ENCODE data around the gene PPP6R3.

Gene PPP6R3

DNA sequence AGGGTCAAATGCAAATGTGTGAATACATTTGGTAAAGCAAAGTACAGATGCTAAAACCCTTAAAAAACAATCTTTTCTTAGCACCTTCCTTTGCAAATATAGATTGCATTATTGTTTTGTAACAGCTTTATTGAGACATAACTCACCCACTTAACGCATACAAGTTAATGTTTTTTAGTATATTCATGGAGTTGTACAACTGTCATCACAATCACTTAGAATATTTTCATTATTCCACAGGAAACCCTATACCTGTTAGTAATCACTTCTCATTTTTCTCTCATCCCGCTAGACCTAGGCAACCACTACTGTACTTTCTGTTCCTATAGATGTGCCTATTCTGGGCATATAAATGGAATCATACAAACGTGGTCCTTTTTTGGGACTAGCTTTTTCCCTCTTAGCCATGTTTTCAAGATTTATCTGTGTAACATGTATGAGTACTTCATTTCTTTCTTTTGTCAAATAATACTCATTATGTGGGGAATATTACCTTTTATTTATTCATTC is 34.7 kb downstream of the PPP6R3 start:
- in situ Hi-C loops (cut with MboI; ENCODE audit: low pct_unique_long_range_greater_than_20kb, low sequenced_read_pairs, unreplicated experiment), result no loop called here
- no peak for DNase-seq (ENCODE audit: low spot score)
- TF ChIP-seq, protein P1, sequence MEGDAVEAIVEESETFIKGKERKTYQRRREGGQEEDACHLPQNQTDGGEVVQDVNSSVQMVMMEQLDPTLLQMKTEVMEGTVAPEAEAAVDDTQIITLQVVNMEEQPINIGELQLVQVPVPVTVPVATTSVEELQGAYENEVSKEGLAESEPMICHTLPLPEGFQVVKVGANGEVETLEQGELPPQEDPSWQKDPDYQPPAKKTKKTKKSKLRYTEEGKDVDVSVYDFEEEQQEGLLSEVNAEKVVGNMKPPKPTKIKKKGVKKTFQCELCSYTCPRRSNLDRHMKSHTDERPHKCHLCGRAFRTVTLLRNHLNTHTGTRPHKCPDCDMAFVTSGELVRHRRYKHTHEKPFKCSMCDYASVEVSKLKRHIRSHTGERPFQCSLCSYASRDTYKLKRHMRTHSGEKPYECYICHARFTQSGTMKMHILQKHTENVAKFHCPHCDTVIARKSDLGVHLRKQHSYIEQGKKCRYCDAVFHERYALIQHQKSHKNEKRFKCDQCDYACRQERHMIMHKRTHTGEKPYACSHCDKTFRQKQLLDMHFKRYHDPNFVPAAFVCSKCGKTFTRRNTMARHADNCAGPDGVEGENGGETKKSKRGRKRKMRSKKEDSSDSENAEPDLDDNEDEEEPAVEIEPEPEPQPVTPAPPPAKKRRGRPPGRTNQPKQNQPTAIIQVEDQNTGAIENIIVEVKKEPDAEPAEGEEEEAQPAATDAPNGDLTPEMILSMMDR (IDR thresholded peaks at IDR 0.05; ENCODE audit: extremely low read depth, insufficient read depth, missing control alignments), result no peak

DNA sequence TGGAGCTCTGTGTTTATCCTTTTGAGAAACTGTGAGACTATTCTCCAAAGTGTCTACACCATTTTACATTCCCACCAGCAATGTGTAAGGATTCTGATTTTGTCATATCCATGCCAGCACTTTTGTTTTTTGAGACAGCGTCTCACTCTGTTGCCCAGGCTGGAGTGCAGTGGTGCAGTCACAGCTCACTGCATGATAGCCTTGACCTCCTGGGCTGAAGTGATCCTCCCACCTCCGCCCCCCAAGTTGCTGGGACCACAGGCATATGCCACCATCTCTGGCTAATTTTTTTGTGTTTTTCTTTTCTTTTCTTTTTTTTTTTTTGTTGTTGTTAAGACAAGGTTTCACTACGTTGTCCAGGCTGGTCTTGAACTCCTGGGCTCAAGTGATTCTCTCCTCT is 35.3 kb downstream of the PPP6R3 start:
- TF ChIP-seq, protein P1 (IDR thresholded peaks at IDR 0.05; ENCODE audit: extremely low read depth, insufficient read depth, missing control alignments), result no peak
- in situ Hi-C loops (cut with MboI; ENCODE audit: low pct_unique_long_range_greater_than_20kb, low sequenced_read_pairs, unreplicated experiment), result no loop called here
- DNase-seq (ENCODE audit: low spot score), result no peak

DNA sequence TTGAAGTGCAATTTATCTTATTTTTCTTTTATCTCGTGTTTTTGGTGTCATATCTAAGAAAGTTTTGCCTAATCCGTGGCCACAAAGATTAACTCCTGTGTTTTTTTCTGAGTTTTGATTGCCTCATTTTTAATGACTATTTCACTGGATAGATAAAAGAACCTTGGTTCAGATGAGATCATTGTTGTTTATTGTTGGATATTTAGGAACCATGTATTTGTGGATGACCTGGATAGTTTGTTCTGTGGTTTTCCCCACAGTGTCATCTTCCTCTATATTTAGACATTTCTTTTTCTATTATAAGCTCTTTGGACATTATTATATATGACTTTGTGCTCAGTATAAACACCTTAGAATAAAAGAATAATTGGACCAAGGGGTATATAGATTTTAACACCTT is 37.2 kb downstream of the PPP6R3 start:
- TF ChIP-seq, protein P1 (IDR thresholded peaks at IDR 0.05; ENCODE audit: extremely low read depth, insufficient read depth, missing control alignments), result no peak
- in situ Hi-C loops (cut with MboI; ENCODE audit: low pct_unique_long_range_greater_than_20kb, low sequenced_read_pairs, unreplicated experiment), result no loop called here
- DNase-seq (ENCODE audit: low spot score), result no peak

DNA sequence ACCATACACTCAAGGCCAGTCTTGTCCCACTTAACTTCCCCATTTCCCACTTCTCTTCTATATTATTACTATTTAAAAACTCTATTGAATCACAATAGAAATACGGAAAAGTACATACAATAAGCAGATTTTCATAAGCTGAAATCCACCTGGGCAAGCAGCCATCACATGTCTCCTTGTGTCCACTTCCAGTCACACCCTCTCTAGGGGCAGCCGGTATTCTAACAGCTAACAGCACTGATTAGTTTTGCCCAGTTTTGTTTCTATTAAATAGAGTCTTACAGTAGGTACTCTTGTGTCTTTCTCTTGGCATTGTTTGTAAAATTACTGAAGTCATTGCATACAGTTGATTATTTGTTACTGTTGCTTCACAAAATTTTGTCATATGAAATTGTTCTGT is 37.8 kb downstream of the PPP6R3 start:
- TF ChIP-seq, protein P1 (IDR thresholded peaks at IDR 0.05; ENCODE audit: extremely low read depth, insufficient read depth, missing control alignments), result no peak
- in situ Hi-C loops (cut with MboI; ENCODE audit: low pct_unique_long_range_greater_than_20kb, low sequenced_read_pairs, unreplicated experiment), result no loop called here
- DNase-seq (ENCODE audit: low spot score), result no peak

DNA sequence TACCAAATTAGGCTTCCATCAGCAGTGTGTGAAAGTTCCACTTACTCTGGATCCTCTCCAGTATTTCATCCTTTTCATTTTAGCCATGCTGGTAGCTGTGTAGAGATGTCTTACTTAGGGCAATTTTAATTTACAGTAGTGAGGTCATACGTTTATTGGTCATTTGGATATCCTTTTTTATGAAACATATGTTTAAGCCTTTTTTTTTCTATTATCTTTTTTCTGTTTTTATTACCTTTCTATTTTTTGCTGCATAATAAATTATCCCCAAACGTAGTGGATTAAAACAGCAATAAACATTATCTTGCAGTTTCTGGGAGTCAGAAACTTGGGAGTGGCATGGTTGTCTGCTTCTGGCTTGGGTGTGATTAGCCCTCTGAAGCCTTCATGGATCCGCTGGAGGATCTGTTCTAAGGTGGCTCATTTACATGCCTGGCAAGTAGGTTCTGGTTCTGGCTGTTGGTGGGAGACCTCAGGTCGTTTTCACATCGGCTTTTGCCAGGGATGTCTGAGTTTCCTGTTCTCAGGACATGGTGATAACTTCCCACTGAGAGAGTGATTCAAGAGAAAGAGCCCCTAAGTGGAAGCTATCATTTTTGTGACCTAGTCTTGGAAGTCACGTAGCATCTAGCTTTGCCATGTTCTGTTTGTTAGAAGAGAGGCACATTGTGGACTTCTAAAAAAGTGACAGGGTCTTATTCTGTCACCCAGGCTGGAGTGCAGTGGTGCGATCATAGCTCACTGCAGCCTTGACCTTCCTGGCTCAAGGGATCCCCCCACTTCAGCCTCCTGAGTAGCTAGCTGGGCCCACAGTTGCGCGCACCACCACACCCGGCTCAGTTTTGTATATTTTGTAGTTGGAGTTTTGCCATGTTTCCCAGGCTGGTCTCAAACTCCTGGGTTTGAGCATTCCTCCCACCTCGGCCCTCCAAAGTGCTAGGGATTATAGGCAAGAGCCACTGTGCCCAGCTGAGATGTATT is 38.6 kb downstream of the PPP6R3 start:
- DNase-seq (ENCODE audit: low spot score), result no peak
- in situ Hi-C loops (cut with MboI; ENCODE audit: low pct_unique_long_range_greater_than_20kb, low sequenced_read_pairs, unreplicated experiment), result no loop called here
- TF ChIP-seq, protein P1 (IDR thresholded peaks at IDR 0.05; ENCODE audit: extremely low read depth, insufficient read depth, missing control alignments), result no peak

DNA sequence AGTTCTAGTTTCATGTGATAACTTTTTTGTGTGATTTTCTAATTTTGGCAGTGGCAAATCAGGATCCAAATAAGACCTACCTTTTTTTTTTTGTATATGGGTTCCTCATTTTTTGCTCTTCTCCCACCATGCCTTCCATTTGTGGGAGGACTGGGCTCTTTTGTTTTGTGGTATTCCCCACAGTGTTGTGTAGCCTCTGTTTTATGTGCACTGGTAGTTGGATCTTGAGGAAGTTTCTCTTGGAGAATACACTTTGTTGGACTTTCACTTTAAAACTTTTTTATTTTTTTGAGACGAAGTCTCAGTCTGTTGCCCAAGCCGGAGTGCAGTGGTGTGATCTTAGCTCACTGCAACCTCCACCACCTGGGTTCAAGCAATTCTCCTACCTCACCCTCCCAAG is 39.7 kb downstream of the PPP6R3 start:
- in situ Hi-C loops (cut with MboI; ENCODE audit: low pct_unique_long_range_greater_than_20kb, low sequenced_read_pairs, unreplicated experiment), result no loop called here
- DNase-seq (ENCODE audit: low spot score), result no peak
- TF ChIP-seq, protein P1 (IDR thresholded peaks at IDR 0.05; ENCODE audit: extremely low read depth, insufficient read depth, missing control alignments), result no peak

All from GM13977 (cell line).